Activated naive CD4-positive, alpha-beta T cell (primary cell): ENCODE data around the gene PTPRN2.
A peak's percentile ranks its signal among the peaks of the same experiment; 100 is the strongest.

Experiments
- DNase-seq, 4 experiments: peaks; one replicate each; lab custom pipeline; 2025; lab: John Stamatoyannopoulos, UW

PTPRN2 gene

DNA sequence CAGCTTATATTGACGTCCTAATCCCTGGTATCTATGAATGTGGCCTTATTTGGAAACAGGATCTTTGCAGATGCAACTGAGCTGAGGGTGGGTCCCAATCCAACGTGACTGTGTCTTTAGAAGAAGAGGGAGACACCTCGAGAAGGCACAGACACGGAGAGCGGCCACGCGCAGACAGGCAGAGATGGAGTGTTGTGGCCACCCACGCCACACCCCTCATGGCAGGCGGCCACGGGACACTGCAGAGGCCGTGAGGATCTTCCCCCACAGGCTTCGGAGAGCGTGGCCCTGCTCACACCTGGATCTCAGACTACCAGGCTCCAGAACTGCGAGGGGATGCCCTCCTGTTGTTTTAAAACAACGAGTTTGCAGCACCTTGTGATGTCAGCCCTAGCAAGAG, 1005.9 kb downstream of the PTPRN2 start:
- no peak for DNase-seq

DNA sequence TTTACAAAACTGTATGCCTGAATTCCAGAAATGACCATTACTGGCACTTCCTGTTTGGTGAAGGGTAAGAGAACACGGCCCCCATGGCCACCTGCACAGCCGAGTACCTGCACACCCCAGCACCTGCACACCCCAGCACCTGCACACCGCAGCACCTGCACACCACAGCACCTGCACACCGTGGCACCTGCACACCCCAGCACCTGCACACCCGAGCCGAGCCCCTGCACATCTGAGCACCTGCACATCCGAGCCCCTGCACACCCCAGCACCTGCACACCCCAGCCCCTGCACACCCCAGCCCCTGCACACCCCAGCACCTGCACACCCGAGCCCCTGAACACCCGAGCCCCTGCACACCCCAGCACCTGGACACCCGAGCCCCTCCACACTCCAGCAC, 1007.3 kb downstream of the PTPRN2 start:
- no peak for DNase-seq

DNA sequence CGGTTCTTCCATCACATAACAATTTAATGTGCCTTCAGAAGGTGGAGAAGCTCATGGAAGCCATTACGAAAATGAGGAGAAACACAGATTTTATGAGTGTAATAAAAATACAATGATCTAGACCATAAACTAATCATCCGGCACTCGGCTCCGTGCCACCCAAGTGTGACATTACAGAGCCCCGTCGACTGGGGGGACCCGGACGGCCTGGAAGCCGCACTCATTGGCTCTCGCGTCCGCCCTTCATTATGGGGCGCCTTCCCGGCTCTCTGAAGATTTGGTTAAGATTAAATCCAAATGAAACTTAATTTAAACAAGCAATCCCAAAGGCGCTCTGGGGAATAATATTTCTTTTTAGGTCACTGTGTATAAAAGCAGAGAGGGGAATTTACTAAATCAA, 1008.2 kb downstream of the PTPRN2 start:
- DNase-seq = no peak

DNA sequence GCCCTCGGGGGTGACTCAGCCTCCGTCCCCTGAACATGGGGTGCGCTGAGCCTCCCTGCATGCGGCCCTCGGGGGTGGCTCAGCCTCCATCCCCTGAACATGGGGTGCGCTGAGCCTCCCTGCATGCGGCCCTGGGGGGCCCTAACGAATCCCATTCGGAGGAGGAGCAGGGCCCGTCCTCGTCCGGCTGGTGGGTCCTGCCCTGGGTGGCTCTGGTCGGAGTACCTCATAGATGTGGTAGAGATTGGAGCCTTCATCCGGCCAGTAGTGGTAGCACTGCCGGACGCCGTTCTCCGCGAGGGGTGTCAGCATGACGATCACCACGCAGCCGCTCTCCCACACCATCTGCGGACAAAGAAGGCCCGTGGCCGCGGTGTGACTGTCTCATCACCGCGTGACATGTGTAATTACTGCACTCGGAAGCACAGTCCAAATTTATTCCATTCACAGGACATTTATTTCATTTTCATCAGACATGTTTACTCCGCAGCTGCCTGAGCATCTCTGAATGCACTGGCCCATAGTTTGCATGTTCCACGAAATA, 1009.8 kb downstream of the PTPRN2 start:
- no peak for DNase-seq

DNA sequence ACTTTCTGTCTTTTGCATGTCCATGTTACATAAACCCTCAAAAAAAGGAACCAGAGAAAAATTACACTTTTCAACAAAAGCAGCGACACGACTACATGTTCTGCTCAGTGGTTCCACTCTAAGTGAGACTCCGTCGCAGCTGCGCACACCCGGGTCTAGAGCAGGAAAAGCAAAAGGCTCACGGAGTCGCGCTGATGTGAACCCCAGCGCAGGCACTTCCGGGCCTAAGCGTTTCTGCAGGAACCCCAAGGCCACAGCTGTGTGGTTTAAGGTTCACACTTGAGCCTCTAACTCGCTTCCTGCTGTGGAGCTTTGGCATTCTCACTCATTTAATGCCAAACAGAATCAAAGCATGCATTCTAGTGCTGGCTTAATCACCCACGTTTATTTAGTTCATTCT, 1010.6 kb downstream of the PTPRN2 start:
- DNase-seq = no peak

DNA sequence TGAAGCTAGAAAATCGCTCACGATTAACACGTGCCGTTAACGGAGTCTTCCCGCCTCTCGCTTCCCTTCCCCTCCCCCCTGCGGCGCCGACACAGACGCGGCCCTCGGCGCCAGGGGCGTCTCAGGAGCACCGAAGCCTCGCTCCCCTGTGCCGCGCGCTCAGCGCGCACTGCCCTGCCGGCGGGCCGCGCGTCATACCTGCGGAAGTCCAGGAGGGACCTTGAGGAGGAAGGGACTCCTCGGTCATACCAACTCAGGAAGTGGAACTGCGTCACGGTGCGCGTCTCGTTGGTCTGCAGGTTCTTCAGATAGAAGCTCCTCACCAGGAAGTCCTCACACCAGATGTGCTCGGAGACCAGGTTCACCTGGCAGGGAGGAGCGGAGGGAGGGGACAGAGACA, 1011.2 kb downstream of the PTPRN2 start:
- peak in 1 of 4 experiments; percentile 49 for DNase-seq

DNA sequence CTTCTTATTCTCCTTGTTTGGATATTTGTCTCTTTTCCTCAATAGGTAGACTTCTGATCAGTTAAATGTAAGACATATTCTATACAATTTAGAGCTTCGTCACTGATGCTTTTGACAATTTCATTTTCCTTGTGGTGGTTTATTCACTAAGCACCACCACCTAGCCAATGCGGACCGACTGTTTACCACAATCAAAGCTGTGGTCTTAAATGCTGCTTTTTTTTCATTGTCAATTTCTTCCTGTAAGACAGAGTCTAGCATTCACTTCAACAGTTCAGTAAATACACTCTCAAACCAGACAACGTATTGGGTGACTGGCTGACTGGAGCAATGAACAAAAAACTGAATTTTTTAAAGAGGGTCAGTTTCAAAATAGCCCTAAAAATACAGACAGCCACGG, 1011.8 kb downstream of the PTPRN2 start:
- no peak for DNase-seq

DNA sequence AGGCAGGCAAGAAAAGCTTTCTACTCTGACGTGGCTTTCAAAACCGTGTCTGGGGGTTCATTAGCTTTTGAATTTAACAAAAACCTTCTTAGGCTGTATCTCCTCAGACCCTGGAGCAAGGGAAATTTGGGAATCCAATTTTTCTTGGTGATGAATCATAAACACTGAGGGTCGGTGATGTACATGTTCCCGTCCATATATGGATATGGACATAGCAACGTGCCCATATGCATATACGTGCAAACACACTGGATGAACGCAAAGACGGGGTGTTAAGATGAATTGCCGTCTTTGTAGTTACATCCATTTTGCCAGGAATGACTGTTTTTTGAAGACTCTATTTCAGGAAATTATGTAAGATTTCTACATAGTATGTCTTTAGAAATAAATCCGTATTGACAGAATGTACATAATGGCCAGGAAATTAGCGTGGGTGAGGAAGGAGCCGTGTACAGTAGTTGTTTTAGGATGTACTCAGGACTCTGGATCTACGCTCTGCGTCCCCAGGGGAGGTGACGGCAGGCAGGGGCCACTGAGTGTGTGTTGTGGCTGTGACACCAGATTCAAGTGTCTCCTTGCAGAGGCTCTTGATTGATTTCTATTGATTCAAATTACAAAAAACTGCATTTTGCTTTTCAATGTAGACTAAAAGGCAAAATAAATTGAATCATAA, 1012.6 kb downstream of the PTPRN2 start:
- DNase-seq = no peak

DNA sequence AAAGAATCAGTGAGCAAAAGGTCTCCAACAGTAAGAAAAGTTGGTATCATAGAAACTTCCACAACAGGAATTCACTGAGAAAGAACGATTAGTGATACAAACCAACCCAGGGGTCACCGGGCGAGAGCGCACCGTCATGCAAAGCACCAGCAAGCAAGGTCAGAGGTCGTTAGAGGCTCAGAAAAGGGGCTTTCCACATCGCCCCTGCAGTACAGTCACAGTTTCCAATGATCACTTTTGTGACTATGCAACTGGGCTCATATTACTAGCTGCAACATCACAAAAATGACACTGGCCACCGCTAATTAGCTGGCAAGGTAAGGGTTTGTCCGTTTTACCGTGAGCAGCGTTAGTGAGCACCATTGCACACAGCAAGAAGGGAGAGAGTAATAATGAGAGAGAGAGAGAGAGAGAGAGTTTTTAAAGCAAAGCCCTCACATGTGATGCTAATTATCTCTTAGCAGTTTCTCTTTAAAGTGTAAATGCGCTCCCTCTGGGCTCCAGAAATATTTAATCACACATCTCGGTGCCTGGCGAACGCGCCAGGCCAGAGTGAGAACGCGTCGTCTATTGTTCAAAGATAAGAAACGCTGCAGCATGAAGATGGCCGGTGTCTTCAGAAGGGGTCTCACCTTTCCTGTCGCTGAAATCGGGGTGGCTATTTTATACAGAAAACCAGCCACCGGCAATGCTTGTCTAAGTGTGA, 1013.4 kb downstream of the PTPRN2 start:
- DNase-seq = no peak

DNA sequence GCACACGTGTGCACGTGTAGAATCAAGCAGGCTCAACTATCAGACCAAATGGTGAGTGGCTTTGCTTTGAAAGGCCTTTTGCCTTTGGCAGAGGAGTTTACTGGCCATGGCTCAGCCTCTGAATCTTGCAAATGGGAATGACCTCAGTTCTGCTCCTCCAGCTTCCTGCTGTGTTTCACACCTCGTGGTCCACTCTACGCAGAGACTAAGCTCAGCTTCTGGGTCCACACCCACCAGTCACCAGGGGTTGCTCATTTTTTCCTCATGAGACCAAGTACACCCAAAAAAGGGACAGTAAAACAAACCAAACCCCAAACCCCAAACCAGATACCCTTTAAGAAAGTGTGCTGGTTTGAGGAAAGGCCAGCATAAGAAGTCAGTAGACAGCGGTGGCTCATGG, 1014.4 kb downstream of the PTPRN2 start:
- DNase-seq = no peak

DNA sequence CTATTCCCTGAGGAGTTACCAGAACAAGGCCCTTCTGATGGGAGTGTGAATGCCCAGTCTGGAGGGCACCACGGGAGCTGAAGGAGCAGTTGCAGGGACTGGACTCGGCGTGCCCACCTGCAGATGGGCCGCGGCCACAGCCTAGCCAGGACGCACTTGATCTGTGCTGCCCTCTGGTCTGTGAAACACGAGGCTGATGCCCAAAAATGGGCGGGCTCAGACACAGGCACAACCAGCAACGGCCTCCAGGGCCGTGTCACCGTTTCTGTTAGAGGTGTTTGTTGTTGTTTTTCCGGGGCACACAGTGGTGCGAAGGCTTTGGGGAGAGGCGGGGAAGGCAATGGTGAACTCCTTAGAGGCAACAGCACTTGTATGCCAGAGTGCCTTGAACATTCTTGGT, 1015.0 kb downstream of the PTPRN2 start:
- no peak for DNase-seq

DNA sequence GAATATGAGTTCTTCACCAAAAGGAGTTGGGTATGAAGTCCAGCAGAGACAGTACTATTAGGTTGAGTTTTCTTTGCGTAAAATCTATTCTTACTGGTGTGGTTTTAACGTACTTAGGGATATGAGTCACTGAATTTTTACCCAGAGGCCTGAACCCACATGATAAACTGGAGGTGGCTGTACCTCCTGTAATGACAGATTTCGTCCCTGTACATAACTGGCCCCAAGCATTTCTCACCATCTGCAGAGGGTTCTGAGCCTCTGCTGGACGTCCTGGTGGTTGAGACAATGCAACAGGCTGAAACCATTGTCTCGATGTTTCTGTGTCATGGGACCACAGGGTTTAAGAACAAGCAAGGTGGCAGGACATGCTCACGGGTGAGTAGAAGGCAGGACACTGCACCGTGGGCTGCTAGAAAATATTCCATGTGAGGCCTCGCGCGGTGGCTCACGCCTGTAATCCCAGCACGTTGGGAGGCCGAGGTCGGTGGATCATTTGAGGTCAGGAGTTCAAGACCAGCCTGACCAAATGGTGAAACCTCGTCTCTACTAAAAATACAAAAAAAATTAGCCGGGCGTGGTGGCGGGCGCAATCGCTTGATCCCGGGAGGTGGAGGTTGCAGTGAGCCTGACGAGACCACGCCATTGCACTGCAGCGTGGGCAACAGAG, 1017.0 kb downstream of the PTPRN2 start:
- no peak for DNase-seq

DNA sequence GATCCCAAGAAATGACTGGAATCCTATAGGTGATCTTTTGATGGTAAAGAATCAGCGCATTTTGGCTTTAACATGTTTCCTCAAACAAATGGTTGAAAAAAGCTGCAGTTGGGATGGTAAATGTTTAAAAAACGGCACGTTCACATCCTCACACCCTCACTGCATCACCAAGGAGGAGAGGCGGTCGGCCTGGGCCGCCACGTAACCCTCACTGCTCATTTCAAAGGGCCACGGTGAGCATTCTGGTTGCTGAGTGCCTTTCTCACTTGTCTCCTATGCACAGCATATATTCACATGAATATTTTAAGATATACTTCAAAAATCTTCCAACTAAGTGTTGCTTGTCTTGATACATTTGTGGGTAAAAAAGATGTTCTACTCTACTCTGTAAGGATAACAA, 1017.7 kb downstream of the PTPRN2 start:
- DNase-seq = no peak

DNA sequence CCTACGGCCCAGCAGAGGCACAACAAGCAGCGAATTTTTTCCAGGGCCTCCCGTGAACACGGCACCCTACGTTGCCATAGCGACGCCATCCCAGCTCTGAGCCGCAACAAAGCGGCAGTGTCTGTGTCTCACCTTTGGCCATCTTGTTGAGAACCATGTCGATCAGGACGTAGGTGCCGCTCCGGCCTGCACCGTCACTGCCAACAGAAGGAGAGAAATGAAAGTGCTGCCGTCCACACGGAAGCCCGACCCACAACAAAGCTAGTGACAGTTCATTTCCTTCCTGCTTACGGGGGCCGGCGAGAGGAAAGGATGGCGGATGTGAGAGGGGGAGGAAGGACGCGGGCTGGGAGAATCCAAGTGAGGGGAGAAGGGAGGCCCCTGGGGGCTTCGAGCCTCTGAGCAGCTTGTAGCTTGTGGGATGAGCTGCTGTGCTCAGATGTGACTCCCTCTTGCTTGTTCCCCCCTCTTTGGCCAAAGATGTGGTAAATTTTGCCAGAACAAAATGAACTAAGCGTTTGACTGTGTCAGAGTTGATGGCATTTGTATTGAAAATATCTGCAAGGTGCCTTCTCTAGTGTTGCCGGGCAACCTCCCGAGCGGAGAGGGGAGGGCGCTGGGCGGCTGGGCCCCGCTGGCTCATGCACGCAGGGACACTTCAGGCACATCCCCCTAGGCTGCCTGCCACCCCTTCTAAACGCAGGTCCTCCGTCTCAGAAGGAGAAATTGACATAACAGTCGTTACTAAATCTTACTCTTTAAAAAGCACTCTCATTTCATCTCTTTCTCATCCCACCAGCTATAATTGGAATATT, 1018.6 kb downstream of the PTPRN2 start:
- DNase-seq = peak in 2 of 4 experiments; percentile 16 to 33

DNA sequence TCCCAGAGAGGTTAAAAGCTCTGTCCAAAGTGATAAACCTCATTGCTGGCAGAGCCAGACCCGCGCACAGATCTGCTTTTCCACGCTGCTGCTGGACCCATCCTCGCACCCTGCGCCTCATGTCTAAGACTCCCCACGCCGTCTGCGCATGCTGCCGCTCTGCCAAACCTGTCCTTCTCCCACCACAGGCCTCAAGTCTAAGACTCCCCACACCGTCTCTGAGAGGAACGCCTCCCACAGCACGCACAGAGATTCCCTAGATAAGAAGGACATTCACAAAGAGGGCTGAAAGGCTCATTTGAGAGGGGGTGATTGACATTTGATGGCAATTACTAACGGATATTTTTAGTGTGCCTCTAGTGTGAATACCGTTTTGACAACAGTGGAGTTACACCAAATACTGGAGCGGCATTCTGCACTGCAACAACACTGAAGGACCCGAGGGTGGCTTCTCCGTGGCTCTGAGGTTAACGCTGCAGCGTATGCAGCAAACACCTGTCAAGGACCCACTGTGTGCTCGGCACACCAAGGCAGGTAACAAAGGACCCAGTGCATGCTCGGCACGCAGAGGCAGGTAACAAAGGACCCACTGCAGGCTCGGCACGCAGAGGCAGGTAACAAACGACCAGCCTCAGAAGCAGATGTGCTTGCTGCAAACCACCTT, 1019.4 kb downstream of the PTPRN2 start:
- no peak for DNase-seq

DNA sequence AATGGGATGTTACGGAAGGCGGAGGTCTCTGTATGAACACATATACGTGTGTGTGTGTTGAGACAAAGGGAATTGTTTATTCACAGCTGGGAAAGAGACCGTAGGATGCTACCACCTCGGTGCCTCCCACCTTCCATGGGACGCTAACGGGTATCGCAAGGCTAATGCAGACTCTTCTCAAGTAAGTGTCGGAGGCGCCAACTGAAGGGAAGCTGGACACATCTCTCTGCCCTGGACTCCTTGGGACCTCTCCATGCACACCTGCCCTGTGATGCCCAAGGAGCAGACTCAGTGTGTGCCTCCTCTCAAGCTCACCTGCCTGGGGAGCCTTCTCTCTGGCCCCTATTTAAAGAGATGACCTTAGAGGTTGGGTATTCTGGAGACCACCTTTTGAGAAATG, 1020.0 kb downstream of the PTPRN2 start:
- DNase-seq = no peak

DNA sequence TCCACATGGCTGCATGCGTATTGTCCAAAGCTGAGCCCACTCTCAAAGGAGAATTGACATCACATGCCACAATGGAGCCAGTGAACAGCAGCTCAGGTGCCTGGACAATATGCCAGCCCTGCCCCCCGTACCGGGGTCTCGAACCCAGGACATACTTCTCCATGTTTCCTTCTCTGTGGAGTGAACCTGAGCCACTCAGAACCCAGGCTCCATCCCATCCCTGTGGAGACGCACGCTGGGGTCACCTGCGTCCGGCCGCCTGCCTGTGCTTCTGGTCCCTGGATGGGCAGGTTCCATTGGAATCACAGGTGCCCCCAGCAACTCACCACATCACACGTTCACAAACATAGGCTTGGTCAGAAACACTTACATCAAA, 1021.0 kb downstream of the PTPRN2 start:
- no peak for DNase-seq

DNA sequence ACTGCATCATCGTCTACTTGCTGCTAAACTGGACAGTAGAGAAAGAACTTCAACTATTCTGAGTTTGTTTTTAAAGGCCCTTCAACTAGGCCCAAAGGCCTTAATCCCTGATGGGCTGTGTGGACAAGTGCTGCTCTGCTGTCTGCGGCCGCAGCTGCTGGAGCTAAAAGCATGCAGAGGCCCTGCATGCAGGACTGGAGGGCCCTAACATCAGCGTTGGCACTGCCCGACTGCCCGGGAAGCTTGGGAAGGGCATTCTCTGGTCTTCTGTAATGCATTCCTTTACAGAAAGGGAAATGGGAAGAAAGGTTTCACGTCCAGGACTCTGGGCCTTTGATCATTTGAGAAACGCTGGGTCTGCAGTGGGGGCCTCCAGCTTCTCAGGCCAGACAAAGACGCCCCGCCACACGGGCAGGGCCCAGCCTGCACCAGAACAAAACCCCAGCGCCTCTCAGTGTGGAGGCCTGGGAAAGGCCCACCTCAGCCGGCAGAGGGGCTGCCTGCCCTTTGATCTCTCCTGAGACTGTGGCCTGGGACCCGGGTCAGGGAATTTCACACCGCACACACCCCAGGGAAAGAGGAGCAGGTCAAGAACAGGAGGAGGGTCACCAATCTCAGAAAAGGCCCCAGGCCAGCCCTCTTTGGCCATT, 1021.5 kb downstream of the PTPRN2 start:
- DNase-seq = no peak

DNA sequence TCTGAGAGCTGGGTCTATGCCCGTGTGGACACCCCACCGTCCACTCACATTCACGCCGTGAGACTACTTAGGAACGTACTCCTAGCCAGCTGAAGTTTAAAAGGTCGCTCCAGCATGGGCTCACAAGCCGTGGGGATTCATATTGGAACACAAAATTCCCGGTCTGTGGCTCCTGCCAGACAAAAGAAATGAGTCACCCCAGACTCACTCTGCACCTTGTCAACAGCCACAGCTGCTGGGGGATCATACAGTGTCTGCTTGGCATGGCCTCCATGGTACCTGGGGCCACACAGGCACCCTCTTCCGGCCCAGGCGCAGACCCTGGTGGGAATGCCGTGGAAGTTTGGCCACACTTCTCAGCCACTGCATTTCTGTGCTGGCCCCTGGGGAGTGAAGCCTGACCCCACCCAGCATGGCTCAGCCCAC, 1022.4 kb downstream of the PTPRN2 start:
- DNase-seq = no peak

DNA sequence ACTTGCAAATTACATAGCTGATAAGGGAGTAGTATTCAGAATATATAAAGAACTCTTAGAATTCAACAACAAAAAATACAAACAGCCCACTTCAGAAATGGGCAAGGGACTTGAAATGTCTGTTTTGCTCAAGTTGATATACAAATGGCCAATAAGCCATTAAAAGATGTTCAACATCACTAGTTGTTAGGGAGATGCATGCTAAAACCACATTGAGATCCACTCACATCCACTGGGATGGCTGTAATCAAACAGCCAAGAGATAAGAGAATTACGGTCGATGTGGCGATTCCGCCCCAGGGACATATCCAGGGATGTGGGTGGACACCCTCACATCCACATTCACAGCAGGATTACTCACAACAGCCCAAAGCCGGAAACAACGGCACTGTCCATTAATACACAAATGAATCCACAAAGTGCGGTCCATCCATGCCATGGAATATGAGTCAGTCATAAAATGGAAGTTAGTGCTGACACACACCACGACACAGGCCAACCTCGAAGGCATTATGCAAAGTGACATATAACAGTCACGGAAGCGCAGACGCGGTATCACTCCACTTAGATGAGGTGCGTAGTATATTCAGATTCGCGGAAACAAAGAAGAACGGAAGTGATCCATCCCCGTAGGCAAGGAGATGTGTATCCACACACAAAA, 1023.0 kb downstream of the PTPRN2 start:
- DNase-seq = no peak
